Peyer's patch (tissue), 4 donors: ENCODE measurements around the gene STAP2.

ENCODE experiments used
- POLR2A ChIP-seq, 2 donors: fragments of 450-650 bp; IDR thresholded peaks; one replicate each; pipeline ENCODE4 v1.5.1; 2017; ENCODE audit warnings: antibody characterized with exemption in 2 of 2, mild to moderate bottlenecking in 2 of 2, moderate library complexity in 2 of 2
- TF ChIP-seq, protein P1 (sequence below), 6 experiments: fragments of 450-650 bp in 4 of 6; fragments of 200-600 bp in 2 of 6; sonication (generic) in 1 of 6; IDR thresholded peaks; one replicate each; pipeline ENCODE4 v1.5.1; 2017 to 2019; ENCODE audit warnings: antibody characterized with exemption in 6 of 6, mild to moderate bottlenecking in 3 of 6, moderate library complexity in 1 of 6

DNA sequence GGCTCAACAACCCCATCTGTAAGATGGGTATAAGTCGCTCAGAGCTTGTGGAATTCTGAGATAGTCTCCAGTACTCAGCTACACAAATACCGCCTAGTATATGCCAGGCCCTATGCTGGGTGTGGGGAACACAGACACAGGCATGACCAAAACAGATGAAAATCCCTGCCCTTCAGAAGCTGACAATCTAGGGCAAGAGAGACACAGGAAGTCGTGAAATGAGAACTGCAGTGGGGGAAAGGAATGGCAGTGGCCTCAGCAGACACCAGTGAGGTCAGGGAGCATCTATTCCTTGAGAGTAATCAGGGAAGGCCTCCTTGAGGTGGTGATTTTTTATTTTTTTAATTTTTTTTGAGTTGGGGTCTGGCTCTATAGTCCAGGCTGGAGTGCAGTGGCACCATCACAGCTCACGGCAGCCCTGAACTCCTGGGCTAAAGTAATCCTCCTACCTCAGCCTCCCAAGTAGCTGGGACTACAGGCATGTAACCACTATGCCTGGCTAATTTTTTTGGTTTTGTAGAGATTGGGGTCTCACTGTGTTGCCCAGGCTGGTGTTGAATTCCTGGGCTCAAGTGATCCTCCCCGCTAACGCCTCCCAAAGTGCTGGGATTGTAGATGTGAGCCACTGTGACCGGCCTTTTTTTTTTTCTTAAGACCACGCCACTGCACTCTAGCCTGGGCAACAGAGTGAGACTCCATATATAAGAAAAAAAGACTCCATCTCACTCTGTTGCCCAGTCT is 39.6 kb downstream of the STAP2 start:
- TF ChIP-seq, protein P1, sequence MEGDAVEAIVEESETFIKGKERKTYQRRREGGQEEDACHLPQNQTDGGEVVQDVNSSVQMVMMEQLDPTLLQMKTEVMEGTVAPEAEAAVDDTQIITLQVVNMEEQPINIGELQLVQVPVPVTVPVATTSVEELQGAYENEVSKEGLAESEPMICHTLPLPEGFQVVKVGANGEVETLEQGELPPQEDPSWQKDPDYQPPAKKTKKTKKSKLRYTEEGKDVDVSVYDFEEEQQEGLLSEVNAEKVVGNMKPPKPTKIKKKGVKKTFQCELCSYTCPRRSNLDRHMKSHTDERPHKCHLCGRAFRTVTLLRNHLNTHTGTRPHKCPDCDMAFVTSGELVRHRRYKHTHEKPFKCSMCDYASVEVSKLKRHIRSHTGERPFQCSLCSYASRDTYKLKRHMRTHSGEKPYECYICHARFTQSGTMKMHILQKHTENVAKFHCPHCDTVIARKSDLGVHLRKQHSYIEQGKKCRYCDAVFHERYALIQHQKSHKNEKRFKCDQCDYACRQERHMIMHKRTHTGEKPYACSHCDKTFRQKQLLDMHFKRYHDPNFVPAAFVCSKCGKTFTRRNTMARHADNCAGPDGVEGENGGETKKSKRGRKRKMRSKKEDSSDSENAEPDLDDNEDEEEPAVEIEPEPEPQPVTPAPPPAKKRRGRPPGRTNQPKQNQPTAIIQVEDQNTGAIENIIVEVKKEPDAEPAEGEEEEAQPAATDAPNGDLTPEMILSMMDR (IDR thresholded peaks at IDR 0.05) = no peak
- TF ChIP-seq POLR2A (IDR thresholded peaks at IDR 0.05) = no peak
